Liver (tissue), 9 donors: ENCODE data around the gene RNU6-7. TPM values are rescaled to one million over a fixed set of nuclear protein-coding genes. Genes with fewer than 3 reads are reported as not detected.
A peak's percentile ranks its signal among the peaks of the same experiment; 100 is the strongest.

ENCODE experiments used
- DNase-seq: peaks from one replicate; pipeline ENCODE4 v3.0.0-alpha.2; 2017; ENCODE audit warnings: low spot score
- H3K27ac ChIP-seq, 2 donors: one replicate each; pipeline ENCODE4 v1.7.0; 2013; ENCODE audit warnings: inconsistent platforms in 2 of 2, low read length in 2 of 2, control low read depth in 1 of 2, low read depth in 1 of 2, mild to moderate bottlenecking in 1 of 2
- H3K27me3 ChIP-seq, 4 donors: one replicate each; pipeline versions ENCODE4 v1.6.1 to v1.7.0; 2013; ENCODE audit warnings: low read length in 3 of 4, inconsistent platforms in 1 of 4, mild to moderate bottlenecking in 1 of 4, moderate library complexity in 1 of 4; ENCODE audit not compliant: control insufficient read depth in 4 of 4, insufficient read depth in 4 of 4
- H3K36me3 ChIP-seq, 4 donors: one replicate each; pipeline versions ENCODE4 v1.6.1 to v1.7.0; 2013; ENCODE audit warnings: low read length in 3 of 4, mild to moderate bottlenecking in 3 of 4, low read depth in 1 of 4, moderate library complexity in 1 of 4; ENCODE audit not compliant: control insufficient read depth in 4 of 4, insufficient read depth in 3 of 4
- H3K4me1 ChIP-seq, 4 donors: one replicate each; pipeline versions ENCODE4 v1.6.1 to v1.7.0; 2013; ENCODE audit warnings: low read length in 3 of 4, mild to moderate bottlenecking in 3 of 4, moderate library complexity in 1 of 4; ENCODE audit not compliant: control insufficient read depth in 4 of 4, insufficient read depth in 4 of 4
- H3K4me3 ChIP-seq, 3 donors: one replicate each; pipeline versions ENCODE4 v1.6.1 to v1.7.0; 2013; ENCODE audit warnings: low read length in 3 of 3, control low read depth in 1 of 3, low read depth in 1 of 3, mild to moderate bottlenecking in 1 of 3
- H3K9ac ChIP-seq, 2 donors: one replicate each; pipeline ENCODE4 v1.7.0; 2013; ENCODE audit warnings: low read length in 2 of 2, mild to moderate bottlenecking in 2 of 2, moderate library complexity in 2 of 2, control low read depth in 1 of 2, low read depth in 1 of 2
- H3K9me3 ChIP-seq, 4 donors: one replicate each; pipeline versions ENCODE4 v1.6.1 to v1.7.0; 2013; ENCODE audit warnings: low read length in 3 of 4; ENCODE audit not compliant: control insufficient read depth in 4 of 4
- EGR1 ChIP-seq, 2 donors: IDR thresholded peaks; 2 replicates each; pipeline ENCODE4 v1.6.1; 2016 to 2018; ENCODE audit warnings: antibody characterized with exemption in 2 of 2, low read depth in 2 of 2
- FOXA2 ChIP-seq: IDR thresholded peaks from 2 replicates; pipeline ENCODE4 v1.6.1; 2016; ENCODE audit warnings: antibody characterized with exemption
- GABPA ChIP-seq, 2 donors: IDR thresholded peaks in 1 of 2; conservative IDR thresholded peaks in 1 of 2; 2 replicates each; pipeline ENCODE4 v1.6.1; 2016; ENCODE audit warnings: antibody characterized with exemption in 2 of 2, mild to moderate bottlenecking in 1 of 2, moderate library complexity in 1 of 2
- HNF4A ChIP-seq, 2 donors: conservative IDR thresholded peaks; 2 replicates each; pipeline ENCODE4 v1.6.1; 2016; ENCODE audit warnings: antibody characterized with exemption in 2 of 2, mild to moderate bottlenecking in 2 of 2
- HNF4G ChIP-seq: IDR thresholded peaks from 2 replicates; pipeline ENCODE4 v1.6.1; 2016; ENCODE audit warnings: antibody characterized with exemption
- JUND ChIP-seq, 2 donors: IDR thresholded peaks; 2 replicates each; pipeline ENCODE4 v1.6.1; 2016; ENCODE audit warnings: antibody characterized with exemption in 2 of 2
- NR2F2 ChIP-seq: IDR thresholded peaks from 2 replicates; pipeline ENCODE4 v1.6.1; 2016; ENCODE audit warnings: antibody characterized with exemption
- RAD21 ChIP-seq, 2 donors: IDR thresholded peaks; 2 replicates each; pipeline ENCODE4 v1.6.1; 2016; ENCODE audit warnings: antibody characterized with exemption in 2 of 2, mild to moderate bottlenecking in 2 of 2
- RXRA ChIP-seq, 2 donors: IDR thresholded peaks; 2 replicates each; pipeline ENCODE4 v1.6.1; 2017 to 2018; ENCODE audit warnings: antibody characterized with exemption in 2 of 2, mild to moderate bottlenecking in 1 of 2
- SP1 ChIP-seq: IDR thresholded peaks from 2 replicates; pipeline ENCODE4 v1.6.1; 2018; ENCODE audit warnings: antibody characterized with exemption, mild to moderate bottlenecking
- TAF1 ChIP-seq: conservative IDR thresholded peaks from 2 replicates; pipeline ENCODE4 v1.6.1; 2016; ENCODE audit warnings: antibody characterized with exemption, mild to moderate bottlenecking
- YY1 ChIP-seq: IDR thresholded peaks from 2 replicates; pipeline ENCODE4 v1.6.1; 2016; ENCODE audit warnings: antibody characterized with exemption, mild to moderate bottlenecking
- WGBS: extraction: QIAGEN DNeasy Blood & Tissue Kit; methylation state at CpG from one replicate; pipeline ENCODE4 v1.1.7; 2013; 5-methylcytosine and 5-hydroxymethylcytosine counted together
- polyA plus RNA-seq, 2 donors: library from polyadenylated mRNA; stranded (reverse) in 1 of 2; unstranded in 1 of 2; fragments of 200-250 nt in 1 of 2; fragments of >200 nt in 1 of 2; fragmentation: Nextera tagmentation in 1 of 2; extraction: Ambion mirVana in 1 of 2; gene quantifications; one replicate each; pipeline versions ENCODE4 v1.2.1 to v1.2.3, GENCODE V29; 2013 to 2015
- total RNA-seq, 2 donors: library from RNA; depleted of rRNA; stranded (reverse); fragments of >200 nt; gene quantifications; one replicate each; pipeline ENCODE4 v1.2.3, GENCODE V29; 2014
- TF ChIP-seq, protein P1 (sequence below): IDR thresholded peaks from 2 replicates; pipeline ENCODE4 v1.6.1; 2016; ENCODE audit warnings: antibody characterized with exemption
- TF ChIP-seq, protein P2 (sequence below): fragments of 150-350 bp; IDR thresholded peaks from 2 replicates; pipeline ENCODE4 v1.5.1; 2017; ENCODE audit warnings: improper control_type of control experiment, low read depth, low read length; ENCODE audit not compliant: missing input control
- TF ChIP-seq, protein P3 (sequence below): IDR thresholded peaks from 2 replicates; pipeline ENCODE4 v1.6.1; 2016; ENCODE audit warnings: antibody characterized with exemption, mild to moderate bottlenecking
- TF ChIP-seq, protein P4 (sequence below): IDR thresholded peaks from 2 replicates; pipeline ENCODE4 v1.6.1; 2016; ENCODE audit warnings: antibody characterized with exemption
- TF ChIP-seq, protein P5 (sequence below): IDR thresholded peaks from 2 replicates; pipeline ENCODE4 v1.6.1; 2016; ENCODE audit warnings: antibody characterized with exemption
- donor health status: healthy.
- donor health status: healthy.
- donor health status: healthy.
- donor health status: healthy.
- donor health status: healthy.

RNU6-7 gene
- total and polyA plus RNA-seq, 4 donors = not detected

DNA sequence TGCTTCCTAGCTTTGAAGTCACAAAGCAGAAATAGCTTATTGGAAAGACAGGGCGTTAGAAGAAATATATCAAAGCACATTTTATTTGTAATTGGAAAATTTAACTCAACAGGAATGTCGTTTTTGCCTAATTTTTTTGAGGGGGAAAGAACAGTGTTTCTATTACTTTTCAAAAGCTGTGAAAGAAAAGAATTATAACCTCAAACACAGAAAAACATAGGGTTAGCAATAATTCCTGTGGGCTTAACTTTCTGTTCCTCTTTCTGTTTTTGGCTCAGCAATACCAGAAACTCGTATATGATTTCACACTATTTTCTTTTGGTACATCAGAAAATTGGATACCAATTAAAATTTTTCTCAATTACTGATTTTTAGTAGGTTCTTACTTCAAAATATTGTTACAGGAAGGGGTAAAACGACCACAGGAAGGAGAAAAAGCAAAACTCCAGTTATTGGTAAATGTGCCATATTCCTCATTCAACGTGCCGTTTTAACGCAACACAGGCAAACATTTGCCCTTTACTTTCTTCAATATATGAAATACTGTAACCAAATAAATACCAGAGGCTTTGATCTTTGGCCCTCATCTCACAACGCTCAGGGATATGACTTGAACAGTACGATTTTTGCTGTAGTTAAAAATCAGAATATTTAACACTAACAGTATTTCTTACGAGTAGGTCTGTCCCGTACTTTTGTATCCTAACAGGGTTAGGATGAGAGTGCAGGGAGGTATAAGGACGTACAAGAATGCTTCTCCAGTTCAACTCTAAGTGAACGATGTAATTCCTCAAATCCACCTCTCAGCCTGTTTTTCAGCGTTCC lies 1.3 kb upstream of the RNU6-7 start:
- no peaks in the 10 kb centered on the region for H3K9me3 ChIP-seq
- H3K27ac ChIP-seq = peak overlapping the region; percentile 76 to 84
- H3K27me3 ChIP-seq = no peaks in the 10 kb centered on the region
- DNase-seq = no peak
- WGBS = 7% methylated on average over 14 of the region's 14 CpGs
- peak overlapping the region; percentile 73 to 86 for H3K9ac ChIP-seq
- peak overlapping the region; percentile 56 to 91 (median 76) for H3K4me3 ChIP-seq
- peaks cover 0 to 25% (median 17%) of the 10 kb centered on the region in 4 donors for H3K4me1 ChIP-seq
- H3K36me3 ChIP-seq = no peaks in the 10 kb centered on the region
- no peak for TF ChIP-seq RXRA (IDR thresholded peaks at IDR 0.05)
- no peak for TF ChIP-seq JUND (IDR thresholded peaks at IDR 0.05)
- no peak for TF ChIP-seq HNF4G
- TF ChIP-seq NR2F2 = no peak
- TF ChIP-seq, protein P1, sequence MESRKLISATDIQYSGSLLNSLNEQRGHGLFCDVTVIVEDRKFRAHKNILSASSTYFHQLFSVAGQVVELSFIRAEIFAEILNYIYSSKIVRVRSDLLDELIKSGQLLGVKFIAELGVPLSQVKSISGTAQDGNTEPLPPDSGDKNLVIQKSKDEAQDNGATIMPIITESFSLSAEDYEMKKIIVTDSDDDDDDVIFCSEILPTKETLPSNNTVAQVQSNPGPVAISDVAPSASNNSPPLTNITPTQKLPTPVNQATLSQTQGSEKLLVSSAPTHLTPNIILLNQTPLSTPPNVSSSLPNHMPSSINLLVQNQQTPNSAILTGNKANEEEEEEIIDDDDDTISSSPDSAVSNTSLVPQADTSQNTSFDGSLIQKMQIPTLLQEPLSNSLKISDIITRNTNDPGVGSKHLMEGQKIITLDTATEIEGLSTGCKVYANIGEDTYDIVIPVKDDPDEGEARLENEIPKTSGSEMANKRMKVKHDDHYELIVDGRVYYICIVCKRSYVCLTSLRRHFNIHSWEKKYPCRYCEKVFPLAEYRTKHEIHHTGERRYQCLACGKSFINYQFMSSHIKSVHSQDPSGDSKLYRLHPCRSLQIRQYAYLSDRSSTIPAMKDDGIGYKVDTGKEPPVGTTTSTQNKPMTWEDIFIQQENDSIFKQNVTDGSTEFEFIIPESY = no peak
- no peak for TF ChIP-seq FOXA2
- TF ChIP-seq, protein P2, sequence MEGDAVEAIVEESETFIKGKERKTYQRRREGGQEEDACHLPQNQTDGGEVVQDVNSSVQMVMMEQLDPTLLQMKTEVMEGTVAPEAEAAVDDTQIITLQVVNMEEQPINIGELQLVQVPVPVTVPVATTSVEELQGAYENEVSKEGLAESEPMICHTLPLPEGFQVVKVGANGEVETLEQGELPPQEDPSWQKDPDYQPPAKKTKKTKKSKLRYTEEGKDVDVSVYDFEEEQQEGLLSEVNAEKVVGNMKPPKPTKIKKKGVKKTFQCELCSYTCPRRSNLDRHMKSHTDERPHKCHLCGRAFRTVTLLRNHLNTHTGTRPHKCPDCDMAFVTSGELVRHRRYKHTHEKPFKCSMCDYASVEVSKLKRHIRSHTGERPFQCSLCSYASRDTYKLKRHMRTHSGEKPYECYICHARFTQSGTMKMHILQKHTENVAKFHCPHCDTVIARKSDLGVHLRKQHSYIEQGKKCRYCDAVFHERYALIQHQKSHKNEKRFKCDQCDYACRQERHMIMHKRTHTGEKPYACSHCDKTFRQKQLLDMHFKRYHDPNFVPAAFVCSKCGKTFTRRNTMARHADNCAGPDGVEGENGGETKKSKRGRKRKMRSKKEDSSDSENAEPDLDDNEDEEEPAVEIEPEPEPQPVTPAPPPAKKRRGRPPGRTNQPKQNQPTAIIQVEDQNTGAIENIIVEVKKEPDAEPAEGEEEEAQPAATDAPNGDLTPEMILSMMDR = peak; percentile 14

DNA sequence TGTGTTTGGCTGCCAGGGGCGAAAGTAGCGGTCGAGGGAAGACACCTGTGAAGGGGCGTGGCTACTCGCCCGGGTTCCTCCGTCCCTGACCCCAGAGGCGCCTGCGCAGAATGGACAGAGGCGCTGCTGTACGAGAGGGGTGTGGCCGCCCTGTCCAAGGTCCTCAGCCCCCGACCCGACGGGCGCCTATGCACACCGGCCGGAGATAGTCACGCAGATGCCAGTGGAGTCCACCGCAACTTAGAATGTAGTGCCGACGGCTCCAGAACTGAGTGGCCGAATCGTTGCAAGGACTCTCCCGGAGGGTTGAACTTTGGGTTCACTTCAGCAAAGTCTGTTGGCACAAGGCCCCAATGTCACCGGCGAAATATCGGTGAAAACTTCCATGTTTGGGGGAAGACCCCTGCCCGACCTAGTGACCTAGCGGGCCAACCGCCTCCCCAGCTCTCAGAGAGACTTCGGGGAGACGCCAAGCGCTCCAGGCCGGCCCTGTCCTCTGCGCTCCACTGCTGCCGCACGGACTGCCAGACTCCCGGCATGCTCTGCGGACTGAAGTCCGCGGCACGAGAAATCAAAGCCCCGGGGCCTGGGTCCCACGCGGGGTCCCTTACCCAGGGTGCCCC lies 541 bp upstream of the RNU6-7 start:
- Histone ChIP-seq H3K36me3 (no peaks in the 10 kb centered on the region), H3K4me1 (peaks cover 0 to 25% (median 17%) of the 10 kb centered on the region in 4 donors), H3K27me3 (no peaks in the 10 kb centered on the region), H3K27ac (peak overlapping the region; percentile 76 to 84), H3K9ac (peak overlapping the region; percentile 68 to 73), H3K9me3 (no peaks in the 10 kb centered on the region), H3K4me3 (peak overlapping the region; percentile 56 to 91 (median 76))
- DNase-seq = peak; percentile 88
- under 1% methylated on average over 46 of the region's 46 CpGs for WGBS
- TF ChIP-seq RXRA (IDR thresholded peaks at IDR 0.05) = peak; percentile 47 to 71
- TF ChIP-seq HNF4G = peak; percentile 7
- TF ChIP-seq JUND (IDR thresholded peaks at IDR 0.05) = no peak
- TF ChIP-seq EGR1 (IDR thresholded peaks at IDR 0.05; ENCODE audit: low read depth in 2 of 2) = no peak
- TF ChIP-seq, protein P2 = no peak
- TF ChIP-seq, protein P1 = no peak
- TF ChIP-seq, protein P3, sequence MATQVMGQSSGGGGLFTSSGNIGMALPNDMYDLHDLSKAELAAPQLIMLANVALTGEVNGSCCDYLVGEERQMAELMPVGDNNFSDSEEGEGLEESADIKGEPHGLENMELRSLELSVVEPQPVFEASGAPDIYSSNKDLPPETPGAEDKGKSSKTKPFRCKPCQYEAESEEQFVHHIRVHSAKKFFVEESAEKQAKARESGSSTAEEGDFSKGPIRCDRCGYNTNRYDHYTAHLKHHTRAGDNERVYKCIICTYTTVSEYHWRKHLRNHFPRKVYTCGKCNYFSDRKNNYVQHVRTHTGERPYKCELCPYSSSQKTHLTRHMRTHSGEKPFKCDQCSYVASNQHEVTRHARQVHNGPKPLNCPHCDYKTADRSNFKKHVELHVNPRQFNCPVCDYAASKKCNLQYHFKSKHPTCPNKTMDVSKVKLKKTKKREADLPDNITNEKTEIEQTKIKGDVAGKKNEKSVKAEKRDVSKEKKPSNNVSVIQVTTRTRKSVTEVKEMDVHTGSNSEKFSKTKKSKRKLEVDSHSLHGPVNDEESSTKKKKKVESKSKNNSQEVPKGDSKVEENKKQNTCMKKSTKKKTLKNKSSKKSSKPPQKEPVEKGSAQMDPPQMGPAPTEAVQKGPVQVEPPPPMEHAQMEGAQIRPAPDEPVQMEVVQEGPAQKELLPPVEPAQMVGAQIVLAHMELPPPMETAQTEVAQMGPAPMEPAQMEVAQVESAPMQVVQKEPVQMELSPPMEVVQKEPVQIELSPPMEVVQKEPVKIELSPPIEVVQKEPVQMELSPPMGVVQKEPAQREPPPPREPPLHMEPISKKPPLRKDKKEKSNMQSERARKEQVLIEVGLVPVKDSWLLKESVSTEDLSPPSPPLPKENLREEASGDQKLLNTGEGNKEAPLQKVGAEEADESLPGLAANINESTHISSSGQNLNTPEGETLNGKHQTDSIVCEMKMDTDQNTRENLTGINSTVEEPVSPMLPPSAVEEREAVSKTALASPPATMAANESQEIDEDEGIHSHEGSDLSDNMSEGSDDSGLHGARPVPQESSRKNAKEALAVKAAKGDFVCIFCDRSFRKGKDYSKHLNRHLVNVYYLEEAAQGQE = peak; percentile 85
- peak; percentile 79 to 80 for TF ChIP-seq HNF4A (conservative IDR thresholded peaks at IDR 0.05)
- peak; percentile 32 to 51 for TF ChIP-seq RAD21 (IDR thresholded peaks at IDR 0.05)
- TF ChIP-seq NR2F2 = no peak
- TF ChIP-seq SP1 = peak; percentile 71
- TF ChIP-seq YY1 = peak; percentile 53
- TF ChIP-seq GABPA (IDR thresholded peaks at IDR 0.05 in 1 of 2, conservative IDR thresholded peaks at IDR 0.05 in 1 of 2) = no peak
- TF ChIP-seq, protein P4, sequence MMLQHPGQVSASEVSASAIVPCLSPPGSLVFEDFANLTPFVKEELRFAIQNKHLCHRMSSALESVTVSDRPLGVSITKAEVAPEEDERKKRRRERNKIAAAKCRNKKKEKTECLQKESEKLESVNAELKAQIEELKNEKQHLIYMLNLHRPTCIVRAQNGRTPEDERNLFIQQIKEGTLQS = no peak
- peak; percentile 68 for TF ChIP-seq TAF1
- TF ChIP-seq, protein P5, sequence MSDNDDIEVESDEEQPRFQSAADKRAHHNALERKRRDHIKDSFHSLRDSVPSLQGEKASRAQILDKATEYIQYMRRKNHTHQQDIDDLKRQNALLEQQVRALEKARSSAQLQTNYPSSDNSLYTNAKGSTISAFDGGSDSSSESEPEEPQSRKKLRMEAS = no peak
- no peak for TF ChIP-seq FOXA2
